K562 (cell line): ENCODE measurements around the gene NUP62CL.

ENCODE experiments used
- CTCF ChIP-seq, 3 experiments: IDR thresholded peaks in 2 of 3; conservative IDR thresholded peaks in 1 of 3; 2 replicates each; pipeline ENCODE4 v1.5.1; 2011 to 2012; ENCODE audit warnings: low read length in 3 of 3, mild to moderate bottlenecking in 3 of 3, control low read depth in 2 of 3, improper control_type of control experiment in 1 of 3, inconsistent platforms in 1 of 3, low read depth in 1 of 3, mixed read lengths in 1 of 3, moderate library complexity in 1 of 3; ENCODE audit not compliant: insufficient read depth in 2 of 3
- GABPA ChIP-seq: fragments of 200-800 bp; sonication (Bioruptor generic); conservative IDR thresholded peaks from 2 replicates; pipeline ENCODE4 v1.6.1; 2016; ENCODE audit warnings: low read depth, missing genetic modification characterization, missing compliant biosample characterization
- GATA2 ChIP-seq: sonication (generic); formaldehyde crosslinking; IDR thresholded peaks from 2 replicates; pipeline ENCODE4 v1.4.0; 2020; ENCODE audit warnings: mild to moderate bottlenecking, missing genetic modification reagents
- MAFF ChIP-seq: IDR thresholded peaks from 2 replicates; pipeline ENCODE4 v1.6.1; 2012; ENCODE audit warnings: low read length, improper control_type of control experiment
- USF2 ChIP-seq: sonication (generic); formaldehyde crosslinking; IDR thresholded peaks from 2 replicates; pipeline ENCODE4 v1.5.0; 2020; ENCODE audit warnings: missing genetic modification reagents
- YY1 ChIP-seq, 3 experiments: IDR thresholded peaks; 2 replicates each; pipeline ENCODE4 v1.6.1; 2011; ENCODE audit warnings: low read length in 2 of 3, mild to moderate bottlenecking in 2 of 3, moderate library complexity in 2 of 3, borderline replicate concordance in 1 of 3, control low read depth in 1 of 3, low read depth in 1 of 3; ENCODE audit not compliant: insufficient read depth in 3 of 3, insufficient replicate concordance in 2 of 3, control insufficient read depth in 1 of 3, insufficient read length in 1 of 3; ENCODE audit errors: extremely low read depth in 1 of 3
- ZBTB40 ChIP-seq, 2 experiments: fragments of 450-650 bp in 1 of 2; sonication (generic) in 1 of 2; formaldehyde crosslinking in 1 of 2; IDR thresholded peaks; 2 replicates each; pipeline versions ENCODE4 v1.7.1 to v1.9.0; 2016 to 2022; ENCODE audit warnings: inconsistent platforms in 1 of 2, mild to moderate bottlenecking in 1 of 2, missing genetic modification reagents in 1 of 2
- ZNF431 ChIP-seq: sonication (generic); formaldehyde crosslinking; IDR thresholded peaks from 2 replicates; pipeline ENCODE4 v1.8.0; 2022; ENCODE audit warnings: mild to moderate bottlenecking, missing genetic modification reagents

GRCh38 chrX:107197319-107197718, 8.9 kb downstream of the NUP62CL start:
- TF ChIP-seq GATA2 (CRISPR knock-in tag) (no peak), MAFF (no peak), CTCF (IDR thresholded peaks at IDR 0.05 in 2 of 3, conservative IDR thresholded peaks at IDR 0.05 in 1 of 3; ENCODE audit: insufficient read depth in 2 of 3, low read depth in 1 of 3, low read length in 3 of 3) (no peak), ZNF431 (CRISPR knock-in tag) (no peak), ZBTB40 (IDR thresholded peaks at IDR 0.05) (no peak), ZBTB40 (CRISPR knock-in tag; IDR thresholded peaks at IDR 0.05) (no peak), YY1 (IDR thresholded peaks at IDR 0.05; ENCODE audit: borderline replicate concordance in 1 of 3, control insufficient read depth in 1 of 3, extremely low read depth in 1 of 3, insufficient read depth in 3 of 3, insufficient read length in 1 of 3, insufficient replicate concordance in 2 of 3, low read depth in 1 of 3, low read length in 2 of 3) (no peak), GABPA (tag) (no peak), USF2 (CRISPR knock-in tag) (no peak)
